ENCODE data around the gene ZDHHC5. TPM values are rescaled to one million over a fixed set of nuclear protein-coding genes. Genes with fewer than 3 reads are reported as not detected.
A peak's percentile ranks its signal among the peaks of the same experiment; 100 is the strongest.

The ZDHHC5 gene
- total RNA-seq, 1 donor from 2014 or later = 79.8 TPM

GRCh38 chr11:57646194-57646798 lies 21.6 kb upstream of the ZDHHC5 start:
- Histone ChIP-seq H3K27ac (peak overlapping the region; percentile 58), H3K27me3 (peaks cover 18% of the 10 kb centered on the region)

GRCh38 chr11:57646799-57647303 lies 21.1 kb upstream of the ZDHHC5 start:
- no peaks in the 10 kb centered on the region for H3K36me3 ChIP-seq
- H3K9me3 ChIP-seq = no peaks in the 10 kb centered on the region
- ATAC-seq (no peak), DNase-seq (no peak)
- H3K27me3 ChIP-seq = peaks cover 18% of the 10 kb centered on the region
- intact Hi-C loops (cut with DNase I) = no loop called here
- H3K4me3 ChIP-seq = no peak overlapping the region
- H3K27ac ChIP-seq = no peak overlapping the region
- no peak for TF ChIP-seq CTCF (IDR thresholded peaks at IDR 0.05)
- H3K4me1 ChIP-seq = peaks cover 44% of the 10 kb centered on the region

More at GRCh38 chr11:57646194-57646798, 21.6 kb upstream of the ZDHHC5 start:
- Histone ChIP-seq H3K4me1 (peaks cover 44% of the 10 kb centered on the region), H3K9me3 (no peaks in the 10 kb centered on the region), H3K36me3 (no peaks in the 10 kb centered on the region), H3K4me3 (no peak overlapping the region)
- TF ChIP-seq CTCF (IDR thresholded peaks at IDR 0.05) = no peak
- intact Hi-C loops (cut with DNase I) = no loop called here
- DNase-seq (no peak), ATAC-seq (peak; percentile 46)

- ATAC-seq = no peak
- Histone ChIP-seq H3K27ac (no peak overlapping the region), H3K4me3 (no peak overlapping the region), H3K27me3 (peaks cover 18% of the 10 kb centered on the region), H3K9me3 (no peaks in the 10 kb centered on the region), H3K4me1 (peaks cover 44% of the 10 kb centered on the region), H3K36me3 (no peaks in the 10 kb centered on the region)
- no peak for TF ChIP-seq CTCF (IDR thresholded peaks at IDR 0.05)
- intact Hi-C loops (cut with DNase I) = no loop called here
- DNase-seq = no peak
Observed at GRCh38 chr11:57647372-57647771, 20.5 kb upstream of the ZDHHC5 start.

GRCh38 chr11:57647960-57648800 lies 19.7 kb upstream of the ZDHHC5 start:
- Histone ChIP-seq H3K27ac (no peak overlapping the region), H3K36me3 (no peaks in the 10 kb centered on the region), H3K4me1 (peaks cover 44% of the 10 kb centered on the region), H3K27me3 (peaks cover 18% of the 10 kb centered on the region), H3K4me3 (peak overlapping the region; percentile 49), H3K9me3 (no peaks in the 10 kb centered on the region)
- peak; percentile 51 for ATAC-seq
- DNase-seq = peak; percentile 80
- no peak for TF ChIP-seq CTCF (IDR thresholded peaks at IDR 0.05)
- intact Hi-C loops (cut with DNase I) = no loop called here

GRCh38 chr11:57648801-57649735 lies 18.8 kb upstream of the ZDHHC5 start:
- no peak overlapping the region for H3K27ac ChIP-seq
- peaks cover 44% of the 10 kb centered on the region for H3K4me1 ChIP-seq
- TF ChIP-seq CTCF (IDR thresholded peaks at IDR 0.05) = no peak
- H3K27me3 ChIP-seq = peaks cover 18% of the 10 kb centered on the region
- no peaks in the 10 kb centered on the region for H3K36me3 ChIP-seq
- ATAC-seq (no peak), DNase-seq (no peak)
- intact Hi-C loops (cut with DNase I) = no loop called here
- H3K4me3 ChIP-seq = peak overlapping the region; percentile 49
- no peaks in the 10 kb centered on the region for H3K9me3 ChIP-seq
